Stomach (tissue), 4 donors: Measurements from ENCODE around the gene PPEF1.
"Not testable (repeated sequence)": the region's sequence is repeated elsewhere in the genome, so short reads cannot be mapped to it uniquely, and the experiment has no call there.

Experiments
- CTCF ChIP-seq, 7 experiments: fragments of 450-650 bp in 4 of 7; fragments of 200-600 bp in 3 of 7; sonication (generic) in 3 of 7; IDR thresholded peaks; one replicate each; pipeline ENCODE4 v1.5.1; 2016 to 2019; ENCODE audit warnings: antibody characterized with exemption in 7 of 7, control low read depth in 2 of 7, mild to moderate bottlenecking in 1 of 7
- EP300 ChIP-seq: sonication (generic); formaldehyde crosslinking; IDR thresholded peaks from one replicate; pipeline ENCODE4 v1.6.1; 2017; ENCODE audit warnings: antibody characterized with exemption
- POLR2A ChIP-seq, 4 donors: fragments of 450-650 bp; IDR thresholded peaks; one replicate each; pipeline ENCODE4 v1.6.1; 2016; ENCODE audit warnings: antibody characterized with exemption in 4 of 4, control low read depth in 2 of 4, mild to moderate bottlenecking in 1 of 4, moderate library complexity in 1 of 4
- POLR2AphosphoS5 ChIP-seq, 3 donors: sonication (generic); formaldehyde crosslinking; IDR thresholded peaks; one replicate each; pipeline ENCODE4 v1.6.1; 2016; ENCODE audit warnings: antibody characterized with exemption in 3 of 3

GRCh38 chrX:18763106-18763505 is 55.7 kb downstream of the PPEF1 start:
- TF ChIP-seq POLR2AphosphoS5 (IDR thresholded peaks at IDR 0.05); CTCF (IDR thresholded peaks at IDR 0.05); EP300; POLR2A (IDR thresholded peaks at IDR 0.05): not testable (repeated sequence)
